Right lobe of liver (tissue), 6 donors: ENCODE results near the gene ITPR1. TPM values are rescaled to one million over a fixed set of nuclear protein-coding genes. Genes with fewer than 3 reads are reported as not detected.

Experiments
- ATAC-seq, 4 donors: fragments of 200-7000 bp; cut with Tn5 transposase; one replicate each; pipeline ENCODE4 v1.9.1; 2020; ENCODE audit warnings: mild to moderate bottlenecking in 4 of 4, moderate library complexity in 4 of 4
- DNase-seq, 3 donors: peaks; one replicate each; pipeline ENCODE4 v3.0.0-alpha.2; 2020
- H3K27ac ChIP-seq, 3 donors: fragments of 200-600 bp; one replicate each; pipeline ENCODE4 v1.8.0; 2022
- H3K27me3 ChIP-seq, 2 donors: fragments of 200-600 bp; one replicate each; pipeline ENCODE4 v1.8.0; 2022
- H3K36me3 ChIP-seq, 4 donors: fragments of 200-600 bp; sonication (generic) in 1 of 4; one replicate each; pipeline versions ENCODE4 v1.5.1 to v1.8.0; 2017 to 2022; ENCODE audit warnings: control low read depth in 1 of 4
- H3K4me1 ChIP-seq, 4 donors: fragments of 200-600 bp; sonication (generic) in 1 of 4; one replicate each; pipeline versions ENCODE4 v1.5.1 to v1.8.0; 2017 to 2022; ENCODE audit warnings: control low read depth in 1 of 4
- H3K4me3 ChIP-seq, 3 donors: fragments of 200-600 bp; one replicate each; pipeline ENCODE4 v1.8.0; 2022
- H3K9me3 ChIP-seq, 4 donors: fragments of 200-600 bp; sonication (generic) in 1 of 4; one replicate each; pipeline versions ENCODE4 v1.5.1 to v1.8.0; 2017 to 2022; ENCODE audit warnings: control low read depth in 1 of 4
- POLR2A ChIP-seq: fragments of 450-650 bp; IDR thresholded peaks from one replicate; pipeline ENCODE4 v1.6.1; 2017; ENCODE audit warnings: antibody characterized with exemption, mild to moderate bottlenecking
- WGBS: methylation state at CpG from one replicate; pipeline ENCODE4 v1.1.6; 2018; ENCODE audit warnings: low coverage, low lambda C conversion rate; ENCODE audit not compliant: insufficient coverage; ENCODE audit errors: missing lambda C conversion rate; 5-methylcytosine and 5-hydroxymethylcytosine counted together
- intact Hi-C, 2 donors: fragments of 100-400 bp; cut with DNase I; formaldehyde crosslinking; loops; one replicate each; pipeline versions ENCODE4 v1.11.2 to v1.14.1; 2022
- total RNA-seq, 6 experiments: library from RNA; depleted of rRNA in 2 of 6; stranded (reverse); fragments of >200 nt in 2 of 6; fragmentation: NEBNext Ultra II Directional in 3 of 6; extraction: Animal tissue kit (Norgen Biotek cat#: 25700) in 3 of 6; gene quantifications; one replicate each; pipeline versions ENCODE4 v1.1.0 to v1.2.4, GENCODE V29; 2016 to 2023
- TF ChIP-seq, protein P1 (sequence below), 4 donors: fragments of 200-600 bp in 3 of 4; fragments of 450-650 bp in 1 of 4; IDR thresholded peaks; one replicate each; pipeline versions ENCODE4 v1.5.1 to v1.8.0; 2016 to 2022; ENCODE audit warnings: antibody characterized with exemption in 4 of 4, mild to moderate bottlenecking in 2 of 4
- donor health status: DM: no; HTN: yes; CAD: no.
- donor health status: DM: no; HTN: no; CAD: no.
- donor health status: DM: no; HTN: no; CAD: no.
- donor health status: DM: no; HTN: yes; CAD: no.
- donor health status: DM: no; HTN: yes; CAD: no.

ITPR1 gene
- total RNA-seq, 6 experiments from 2014 or later: 6.5 to 16.2 (median 11.5) TPM

GRCh38 chr3:4823385-4823784 lies 330.2 kb downstream of the ITPR1 start:
- Histone ChIP-seq H3K9me3 (no peaks in the 10 kb centered on the region), H3K4me1 (peaks cover 0 to 24% (median 0%) of the 10 kb centered on the region in 4 donors), H3K27me3 (no peaks in the 10 kb centered on the region), H3K4me3 (no peak overlapping the region), H3K36me3 (no peaks in the 10 kb centered on the region), H3K27ac (no peak overlapping the region)
- 100% methylated on average over 1 of the region's 1 CpG for WGBS
- TF ChIP-seq POLR2A: no peak
- ATAC-seq (no peak), DNase-seq (no peak)
- intact Hi-C loops: no loop called here

GRCh38 chr3:4823986-4824925 lies 331.1 kb downstream of the ITPR1 start:
- no peaks in the 10 kb centered on the region for H3K36me3 ChIP-seq
- no peaks in the 10 kb centered on the region for H3K27me3 ChIP-seq
- ATAC-seq (no peak), DNase-seq (no peak)
- H3K4me1 ChIP-seq: peaks cover 0 to 24% (median 0%) of the 10 kb centered on the region in 4 donors
- intact Hi-C loops: no loop called here
- WGBS: 85% methylated on average over 13 of the region's 26 CpGs
- TF ChIP-seq, protein P1, sequence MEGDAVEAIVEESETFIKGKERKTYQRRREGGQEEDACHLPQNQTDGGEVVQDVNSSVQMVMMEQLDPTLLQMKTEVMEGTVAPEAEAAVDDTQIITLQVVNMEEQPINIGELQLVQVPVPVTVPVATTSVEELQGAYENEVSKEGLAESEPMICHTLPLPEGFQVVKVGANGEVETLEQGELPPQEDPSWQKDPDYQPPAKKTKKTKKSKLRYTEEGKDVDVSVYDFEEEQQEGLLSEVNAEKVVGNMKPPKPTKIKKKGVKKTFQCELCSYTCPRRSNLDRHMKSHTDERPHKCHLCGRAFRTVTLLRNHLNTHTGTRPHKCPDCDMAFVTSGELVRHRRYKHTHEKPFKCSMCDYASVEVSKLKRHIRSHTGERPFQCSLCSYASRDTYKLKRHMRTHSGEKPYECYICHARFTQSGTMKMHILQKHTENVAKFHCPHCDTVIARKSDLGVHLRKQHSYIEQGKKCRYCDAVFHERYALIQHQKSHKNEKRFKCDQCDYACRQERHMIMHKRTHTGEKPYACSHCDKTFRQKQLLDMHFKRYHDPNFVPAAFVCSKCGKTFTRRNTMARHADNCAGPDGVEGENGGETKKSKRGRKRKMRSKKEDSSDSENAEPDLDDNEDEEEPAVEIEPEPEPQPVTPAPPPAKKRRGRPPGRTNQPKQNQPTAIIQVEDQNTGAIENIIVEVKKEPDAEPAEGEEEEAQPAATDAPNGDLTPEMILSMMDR (IDR thresholded peaks at IDR 0.05): no peak
- TF ChIP-seq POLR2A: no peak
- no peak overlapping the region for H3K4me3 ChIP-seq
- peak overlapping the region in 1 of 3 donors; percentile 65 for H3K27ac ChIP-seq
- H3K9me3 ChIP-seq: no peaks in the 10 kb centered on the region

DNA sequence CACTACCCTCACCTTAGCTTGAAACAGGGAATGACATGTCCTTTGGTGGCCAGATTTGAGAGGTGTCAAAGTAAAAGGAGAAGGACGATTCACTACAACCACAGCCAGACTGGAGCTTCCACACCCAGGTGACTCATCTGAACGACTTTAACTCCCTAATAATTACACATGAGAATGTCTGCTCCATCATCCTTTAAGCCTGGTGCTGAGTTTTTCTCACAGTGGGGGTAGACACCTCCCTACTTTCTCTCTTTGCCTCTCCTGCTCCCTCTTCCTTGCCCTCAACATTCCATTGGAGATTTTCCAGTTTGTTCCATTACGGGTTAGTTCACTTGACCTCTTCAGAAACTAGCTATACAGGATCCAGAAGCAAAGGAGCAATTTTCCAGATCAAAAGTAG lies 331.8 kb downstream of the ITPR1 start:
- TF ChIP-seq POLR2A: no peak
- TF ChIP-seq, protein P1 (IDR thresholded peaks at IDR 0.05): no peak
- no peak for DNase-seq
- Histone ChIP-seq H3K4me1 (peaks cover 0 to 24% (median 0%) of the 10 kb centered on the region in 4 donors), H3K4me3 (no peak overlapping the region), H3K9me3 (no peaks in the 10 kb centered on the region), H3K27ac (peak overlapping the region in 1 of 3 donors; percentile 65), H3K27me3 (no peaks in the 10 kb centered on the region), H3K36me3 (no peaks in the 10 kb centered on the region)
- intact Hi-C loops: no loop called here
- WGBS: 30% methylated on average over 3 of the region's 3 CpGs
- ATAC-seq: no peak

- DNase-seq (peak; percentile 47 to 67 (median 60)), ATAC-seq (peak; percentile 67 to 80 (median 75))
- Histone ChIP-seq H3K27me3 (no peaks in the 10 kb centered on the region), H3K9me3 (no peaks in the 10 kb centered on the region), H3K27ac (peak overlapping the region in 2 of 3 donors; percentile 26 to 65), H3K4me3 (no peak overlapping the region), H3K4me1 (peaks cover 0 to 24% (median 0%) of the 10 kb centered on the region in 4 donors), H3K36me3 (no peaks in the 10 kb centered on the region)
- WGBS: 21% methylated on average over 10 of the region's 12 CpGs
- TF ChIP-seq, protein P1 (IDR thresholded peaks at IDR 0.05): no peak
- no peak for TF ChIP-seq POLR2A
- intact Hi-C loops: no loop called here
Observed at GRCh38 chr3:4825436-4826236, 332.5 kb downstream of the ITPR1 start.
